GM21825 (cell line): ENCODE data around the gene TRAPPC5.
A peak's percentile ranks its signal among the peaks of the same experiment; 100 is the strongest.

Experiments used
- ATAC-seq: cut with Tn5 transposase; IDR thresholded peaks from one replicate; pipeline ENCODE4 v1.9.1; 2021; ENCODE audit warnings: mild to moderate bottlenecking, moderate library complexity; ENCODE audit not compliant: unreplicated experiment

TRAPPC5 gene

GRCh38 chr19:7645656-7646425 is 34.8 kb upstream of the TRAPPC5 start:
- no peak for ATAC-seq

DNA sequence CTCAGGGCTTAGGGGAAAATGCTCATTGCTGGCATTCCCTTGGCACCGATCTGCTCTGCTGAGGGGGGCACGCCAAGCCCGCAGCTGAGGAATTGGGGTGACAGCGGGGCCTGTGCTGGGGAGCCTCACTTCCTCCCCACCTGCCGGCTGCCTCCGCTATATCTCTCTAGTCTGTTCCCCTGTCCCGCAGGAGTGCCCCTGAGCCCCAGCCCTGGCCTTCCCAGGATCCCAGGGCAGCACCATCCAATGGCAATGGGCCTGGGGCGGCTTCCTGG is 34.3 kb upstream of the TRAPPC5 start:
- ATAC-seq: no peak

- no peak for ATAC-seq
These were observed 33.5 kb upstream of the TRAPPC5 start for GRCh38 chr19:7647156-7647555.

GRCh38 chr19:7648265-7649014 is 32.2 kb upstream of the TRAPPC5 start:
- no peak for ATAC-seq

GRCh38 chr19:7650148-7650547 is 30.5 kb upstream of the TRAPPC5 start:
- ATAC-seq: no peak

GRCh38 chr19:7652061-7652641 is 28.5 kb upstream of the TRAPPC5 start:
- no peak for ATAC-seq

- ATAC-seq: no peak
These were observed 26.2 kb upstream of the TRAPPC5 start for GRCh38 chr19:7654401-7654800.

DNA sequence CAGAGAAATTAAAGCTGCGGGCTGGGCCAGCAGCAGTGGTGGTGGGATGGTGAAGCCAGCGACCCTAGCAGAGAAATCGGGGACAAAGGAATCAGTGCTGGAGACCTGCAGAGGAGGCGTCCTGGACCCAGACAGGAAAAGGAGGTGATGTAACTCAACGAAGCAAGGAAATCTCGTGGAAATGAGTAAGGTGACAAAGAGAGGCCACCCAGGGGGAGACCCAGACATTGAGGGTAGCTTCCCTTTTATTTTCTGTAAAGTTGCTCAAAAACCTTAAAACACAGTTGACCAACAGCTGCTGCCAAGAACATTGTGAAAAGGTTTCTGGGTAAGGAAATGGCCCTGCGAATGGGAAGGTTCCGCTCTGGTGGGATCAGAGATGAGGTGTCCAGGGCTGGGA is 25.1 kb upstream of the TRAPPC5 start:
- ATAC-seq: no peak

- no peak for ATAC-seq
These were observed 23.4 kb upstream of the TRAPPC5 start for GRCh38 chr19:7657131-7657751.

GRCh38 chr19:7658219-7658686 is 22.4 kb upstream of the TRAPPC5 start:
- peak; percentile 70 for ATAC-seq

DNA sequence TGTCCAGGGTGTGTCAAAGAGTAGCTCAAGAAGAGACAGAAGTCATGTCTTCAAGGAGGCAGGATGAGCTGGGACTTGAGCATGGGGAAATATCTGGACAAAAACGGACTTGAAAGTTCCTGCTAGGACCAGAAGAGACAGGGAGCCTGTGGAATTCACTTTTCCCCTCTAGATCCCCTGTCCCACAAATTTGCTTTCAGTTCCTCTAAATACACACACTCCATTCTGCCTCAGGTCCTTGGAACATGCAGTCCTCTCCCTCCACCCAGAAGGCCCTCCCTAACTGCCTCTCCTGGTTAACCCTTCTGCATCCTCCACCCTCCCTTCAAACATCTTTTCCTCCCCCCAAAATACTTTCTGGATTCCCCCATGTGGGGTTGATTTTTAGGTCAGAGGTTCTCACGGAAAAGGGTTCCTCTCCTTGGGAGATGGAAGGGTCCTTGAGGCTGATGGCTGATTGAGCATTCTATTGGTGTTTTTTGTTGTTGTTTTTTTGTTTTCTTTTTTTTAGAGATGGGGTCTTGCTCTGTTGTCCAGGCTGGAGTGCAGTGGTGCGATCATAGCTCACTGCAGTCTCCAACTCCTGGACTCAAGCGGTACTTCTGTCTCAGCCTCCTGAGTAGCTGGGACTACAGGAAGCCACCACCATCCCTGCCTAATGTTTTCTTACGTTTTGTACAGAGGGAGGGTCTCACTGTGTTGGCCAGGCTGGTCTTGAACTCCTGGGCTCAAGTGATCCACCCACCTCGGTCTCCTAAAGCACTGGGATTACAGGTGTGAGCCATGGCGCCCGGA is 18.7 kb upstream of the TRAPPC5 start:
- no peak for ATAC-seq

DNA sequence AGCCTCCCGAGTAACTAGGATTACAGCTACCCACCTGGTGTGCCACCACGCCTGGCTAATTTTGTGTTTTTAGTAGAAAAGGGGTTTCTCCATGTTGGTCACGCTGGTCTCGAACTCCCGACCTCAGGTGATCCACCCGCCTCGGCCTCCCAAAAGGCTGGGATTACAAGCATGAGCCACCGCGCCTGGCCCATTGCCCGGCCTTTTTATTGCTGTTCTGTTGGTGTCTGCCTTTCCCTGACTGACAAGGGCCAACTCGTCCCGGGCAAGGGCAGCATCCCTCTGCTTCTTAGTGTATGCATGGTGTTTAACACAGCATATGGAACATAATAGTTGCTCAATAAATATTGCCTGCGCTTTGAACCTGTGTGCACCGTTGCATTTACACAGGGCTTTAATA is 18.0 kb upstream of the TRAPPC5 start:
- no peak for ATAC-seq

DNA sequence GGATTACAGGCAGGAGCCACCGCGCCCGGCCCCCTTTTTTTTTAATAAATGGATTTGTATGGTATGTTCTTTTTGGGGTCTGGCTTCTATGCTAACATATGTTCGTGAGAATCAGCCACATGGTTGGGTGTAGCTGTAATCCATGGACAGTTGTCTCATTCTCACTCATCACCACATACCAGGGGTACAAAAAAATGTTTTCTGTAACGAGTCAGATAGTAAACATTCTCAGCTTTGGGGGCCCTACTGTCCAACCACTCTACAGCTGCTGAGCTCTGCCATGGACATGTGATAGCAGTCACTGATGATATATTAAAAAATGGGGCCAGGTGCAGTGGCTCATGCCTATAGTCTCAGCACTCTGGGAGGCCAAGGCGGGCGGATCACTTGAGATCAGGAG is 16.9 kb upstream of the TRAPPC5 start:
- ATAC-seq: no peak

GRCh38 chr19:7665076-7665475 is 15.6 kb upstream of the TRAPPC5 start:
- ATAC-seq: no peak

DNA sequence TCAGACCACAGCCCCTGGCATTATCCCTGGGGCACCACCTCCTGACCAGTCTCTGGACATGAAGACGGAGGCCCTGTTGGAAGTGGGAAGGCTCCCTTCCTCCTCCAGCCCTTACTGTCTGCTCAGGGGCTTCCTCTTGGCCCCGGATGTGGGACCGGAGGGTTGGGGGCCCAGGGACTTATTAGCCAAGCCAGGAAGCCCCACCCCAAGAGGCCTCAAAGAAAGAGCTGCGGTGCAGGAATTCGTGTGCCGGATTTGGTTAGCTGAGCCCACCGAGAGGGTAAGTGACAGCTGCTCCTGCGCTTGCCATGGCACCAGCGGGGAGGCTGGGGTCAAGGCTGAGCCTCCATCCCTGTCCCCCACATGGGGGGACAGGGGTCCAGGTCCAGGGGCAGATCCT is 11.8 kb upstream of the TRAPPC5 start, which contains the start of gene RETN:
Gene RETN (plus strand): TSS at position 208 of the 400 bp plus-strand sequence. CDS start 278 bp downstream, outside the sequence.
- no peak for ATAC-seq

DNA sequence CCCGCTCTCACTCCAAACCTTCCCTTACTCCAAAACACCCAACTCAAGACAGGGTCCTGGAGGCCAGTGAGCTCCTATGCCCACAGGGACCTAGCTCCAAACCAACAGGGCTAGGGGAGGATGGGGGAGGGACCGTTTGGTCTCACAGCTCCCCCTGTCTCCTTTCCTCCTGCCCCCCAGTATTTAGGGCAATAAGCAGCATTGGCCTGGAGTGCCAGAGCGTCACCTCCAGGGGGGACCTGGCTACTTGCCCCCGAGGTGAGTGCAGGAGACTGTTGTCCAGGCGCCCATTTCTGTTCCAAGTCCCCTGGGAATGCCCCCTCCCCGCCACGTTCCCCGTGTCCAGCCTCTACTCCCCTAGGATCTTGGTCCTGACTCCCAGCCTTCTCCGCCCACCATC is 11.0 kb upstream of the TRAPPC5 start:
- no peak for ATAC-seq

- no peak for ATAC-seq
These were observed 10.4 kb upstream of the TRAPPC5 start for GRCh38 chr19:7670150-7670783.

DNA sequence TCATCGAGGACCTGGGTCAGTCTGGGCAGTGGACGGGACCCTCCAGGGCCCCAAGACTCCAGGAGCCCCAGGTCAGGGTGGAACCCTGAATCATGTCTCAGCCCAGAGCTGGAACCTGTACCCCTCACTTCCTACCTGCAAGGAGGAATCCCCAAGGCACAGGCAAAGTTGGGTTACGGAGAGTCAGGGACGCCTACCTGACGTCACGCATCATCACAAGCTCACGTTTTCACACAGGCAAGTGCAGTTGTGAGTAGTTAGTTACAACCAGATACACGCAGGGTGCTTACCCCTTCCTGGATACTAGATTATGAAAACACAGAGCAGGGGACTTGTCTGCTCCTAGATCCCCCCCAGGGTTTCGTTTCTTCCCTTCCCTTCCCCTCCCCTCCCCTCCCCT is 9.8 kb upstream of the TRAPPC5 start:
- no peak for ATAC-seq

DNA sequence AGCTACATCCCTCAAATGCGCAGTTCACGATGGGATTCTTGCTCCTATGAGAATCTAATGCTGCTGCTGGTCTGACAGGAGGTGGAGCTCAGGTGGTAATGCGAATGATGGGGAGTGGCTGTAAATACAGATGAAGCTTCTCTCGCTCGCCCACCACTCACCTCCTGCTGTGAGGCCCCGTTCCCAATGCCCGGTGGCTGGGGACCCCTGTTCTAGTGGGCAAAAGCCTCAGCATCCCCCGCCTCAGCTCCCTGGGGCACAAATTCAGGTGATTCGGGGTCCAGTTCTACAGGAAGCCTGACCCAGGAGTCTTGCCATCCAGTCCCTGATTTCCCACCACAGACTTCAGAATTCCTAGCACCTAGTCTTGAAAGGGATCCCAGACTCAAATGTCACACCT is 8.1 kb upstream of the TRAPPC5 start:
- no peak for ATAC-seq
